Measurements from ENCODE around the gene C13orf46. TPM values are rescaled to one million over a fixed set of nuclear protein-coding genes. Genes with fewer than 3 reads are reported as not detected.

The C13orf46 gene
- total RNA-seq, 1 experiment from 2014 or later = 0.07 TPM

DNA sequence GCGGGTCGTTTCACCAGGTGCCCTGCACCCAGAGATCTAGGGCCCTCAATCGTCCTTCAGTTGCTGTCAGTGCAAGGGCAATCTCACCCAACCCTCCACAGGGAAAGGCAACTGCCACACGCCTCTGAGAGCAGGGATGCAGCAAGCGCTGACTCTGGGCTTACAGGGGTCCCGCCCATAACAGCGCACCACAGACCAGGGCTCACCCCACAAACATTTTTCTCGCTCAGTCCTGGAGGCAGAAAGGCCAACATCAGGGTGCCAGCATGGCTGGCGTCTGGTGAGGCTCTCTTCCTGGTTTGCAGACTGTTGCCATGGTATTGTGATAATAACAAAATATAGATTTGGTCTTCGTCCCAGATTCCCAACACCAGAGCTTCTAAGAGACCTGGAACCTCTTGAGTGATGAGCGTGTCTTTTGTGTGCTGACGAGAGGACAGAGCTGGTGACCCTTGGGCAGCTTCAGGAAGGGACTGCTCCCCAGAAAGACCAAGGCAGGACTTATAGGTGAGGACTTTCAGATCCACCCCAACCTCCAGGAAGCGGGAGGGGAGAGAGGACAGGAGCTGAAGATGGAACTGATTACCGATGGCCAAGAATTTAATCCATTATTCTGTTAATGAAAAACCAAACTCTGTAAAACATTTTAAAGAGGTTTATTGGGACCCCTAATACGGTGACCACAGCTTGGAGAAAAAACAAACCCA lies 51.3 kb downstream of the C13orf46 start:
- Histone ChIP-seq H4K20me1 (ENCODE audit: low read length) (no peaks in the 10 kb centered on the region), H2AFZ (ENCODE audit: low read length) (no peak overlapping the region), H3K79me2 (ENCODE audit: low read length) (no peaks in the 10 kb centered on the region), H3K9ac (ENCODE audit: low read length) (no peak overlapping the region), H3K4me2 (ENCODE audit: low read length) (no peak overlapping the region), H3K27ac (ENCODE audit: low read length) (no peak overlapping the region), H3K9me2 (replicated peaks; ENCODE audit: low read length) (no peaks in the 10 kb centered on the region), H3K9me3 (ENCODE audit: low read length) (no peaks in the 10 kb centered on the region), H3K27me3 (ENCODE audit: low read length) (no peaks in the 10 kb centered on the region), H3K36me3 (ENCODE audit: low read depth, low read length) (no peaks in the 10 kb centered on the region), H3K4me1 (ENCODE audit: insufficient read depth, low read length) (no peaks in the 10 kb centered on the region), H3K4me3 (ENCODE audit: low read length) (no peak overlapping the region), H3F3A (ENCODE audit: low read length, unreplicated experiment) (no peaks in the 10 kb centered on the region)
- POLR2A ChIA-PET (ENCODE audit: unreplicated experiment) = no interaction called here
- CTCF ChIA-PET = interaction anchor here (0.7 kb wide), 1 partner anchor 251 kb away, joined by 3 read pairs; no protein-coding TSS in a partner anchor
- TF ChIP-seq EZH2phosphoT487 (IDR thresholded peaks at IDR 0.05; ENCODE audit: borderline replicate concordance, low read length) (no peak), EZH2 (IDR thresholded peaks at IDR 0.05; ENCODE audit: low read length, unreplicated experiment) (no peak)
- TF ChIP-seq, protein P1, sequence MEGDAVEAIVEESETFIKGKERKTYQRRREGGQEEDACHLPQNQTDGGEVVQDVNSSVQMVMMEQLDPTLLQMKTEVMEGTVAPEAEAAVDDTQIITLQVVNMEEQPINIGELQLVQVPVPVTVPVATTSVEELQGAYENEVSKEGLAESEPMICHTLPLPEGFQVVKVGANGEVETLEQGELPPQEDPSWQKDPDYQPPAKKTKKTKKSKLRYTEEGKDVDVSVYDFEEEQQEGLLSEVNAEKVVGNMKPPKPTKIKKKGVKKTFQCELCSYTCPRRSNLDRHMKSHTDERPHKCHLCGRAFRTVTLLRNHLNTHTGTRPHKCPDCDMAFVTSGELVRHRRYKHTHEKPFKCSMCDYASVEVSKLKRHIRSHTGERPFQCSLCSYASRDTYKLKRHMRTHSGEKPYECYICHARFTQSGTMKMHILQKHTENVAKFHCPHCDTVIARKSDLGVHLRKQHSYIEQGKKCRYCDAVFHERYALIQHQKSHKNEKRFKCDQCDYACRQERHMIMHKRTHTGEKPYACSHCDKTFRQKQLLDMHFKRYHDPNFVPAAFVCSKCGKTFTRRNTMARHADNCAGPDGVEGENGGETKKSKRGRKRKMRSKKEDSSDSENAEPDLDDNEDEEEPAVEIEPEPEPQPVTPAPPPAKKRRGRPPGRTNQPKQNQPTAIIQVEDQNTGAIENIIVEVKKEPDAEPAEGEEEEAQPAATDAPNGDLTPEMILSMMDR (conservative IDR thresholded peaks at IDR 0.05; ENCODE audit: low read depth, low read length) = no peak
- DNase-seq (no peak), ATAC-seq (no peak)
- no TSS peak for BruUV-seq (replicated peaks)
- intact Hi-C loops (cut with micrococcal nuclease) = no loop called here

DNA sequence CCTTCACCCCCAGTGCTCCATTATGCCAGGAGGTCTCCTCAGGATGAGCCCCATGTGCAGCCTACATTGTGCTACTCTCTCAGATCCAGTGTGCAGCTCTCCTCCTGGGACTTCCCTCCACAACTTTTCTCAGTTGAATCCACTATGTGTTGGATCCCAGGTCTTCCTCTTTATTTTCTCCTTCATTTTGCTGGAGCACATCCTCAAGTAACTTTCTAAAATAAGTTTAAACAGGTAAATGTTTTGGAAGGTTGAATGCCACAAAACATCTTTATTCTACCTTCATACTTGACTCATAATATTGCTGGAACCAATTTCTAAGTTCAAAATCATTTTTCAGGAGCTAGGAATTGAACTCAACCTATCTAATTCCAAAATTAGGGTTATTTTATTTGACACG lies 52.1 kb downstream of the C13orf46 start:
- no peaks in the 10 kb centered on the region for H3F3A ChIP-seq (ENCODE audit: low read length, unreplicated experiment)
- intact Hi-C loops (cut with micrococcal nuclease) = no loop called here
- ChIA-PET CTCF (interaction anchor here (0.6 kb wide), 1 partner anchor 24 kb away, joined by 3 read pairs; no protein-coding TSS in a partner anchor), POLR2A (ENCODE audit: unreplicated experiment) (no interaction called here)
- no TSS peak for BruUV-seq (replicated peaks)
- H3K36me3 ChIP-seq (ENCODE audit: low read depth, low read length) = no peaks in the 10 kb centered on the region
- no peak overlapping the region for H2AFZ ChIP-seq (ENCODE audit: low read length)
- no peaks in the 10 kb centered on the region for H3K27me3 ChIP-seq (ENCODE audit: low read length)
- no peak overlapping the region for H3K4me3 ChIP-seq (ENCODE audit: low read length)
- no peaks in the 10 kb centered on the region for H3K4me1 ChIP-seq (ENCODE audit: insufficient read depth, low read length)
- no peaks in the 10 kb centered on the region for H3K79me2 ChIP-seq (ENCODE audit: low read length)
- H3K4me2 ChIP-seq (ENCODE audit: low read length) = no peak overlapping the region
- no peak overlapping the region for H3K27ac ChIP-seq (ENCODE audit: low read length)
- H4K20me1 ChIP-seq (ENCODE audit: low read length) = no peaks in the 10 kb centered on the region
- no peak for DNase-seq
- no peaks in the 10 kb centered on the region for H3K9me2 ChIP-seq (replicated peaks; ENCODE audit: low read length)
- TF ChIP-seq, protein P1 (conservative IDR thresholded peaks at IDR 0.05; ENCODE audit: low read depth, low read length) = no peak
- no peak for TF ChIP-seq EZH2phosphoT487 (IDR thresholded peaks at IDR 0.05; ENCODE audit: borderline replicate concordance, low read length)
- no peak for TF ChIP-seq EZH2 (IDR thresholded peaks at IDR 0.05; ENCODE audit: low read length, unreplicated experiment)
- ATAC-seq = no peak
- H3K9me3 ChIP-seq (ENCODE audit: low read length) = no peaks in the 10 kb centered on the region
- H3K9ac ChIP-seq (ENCODE audit: low read length) = no peak overlapping the region

DNA sequence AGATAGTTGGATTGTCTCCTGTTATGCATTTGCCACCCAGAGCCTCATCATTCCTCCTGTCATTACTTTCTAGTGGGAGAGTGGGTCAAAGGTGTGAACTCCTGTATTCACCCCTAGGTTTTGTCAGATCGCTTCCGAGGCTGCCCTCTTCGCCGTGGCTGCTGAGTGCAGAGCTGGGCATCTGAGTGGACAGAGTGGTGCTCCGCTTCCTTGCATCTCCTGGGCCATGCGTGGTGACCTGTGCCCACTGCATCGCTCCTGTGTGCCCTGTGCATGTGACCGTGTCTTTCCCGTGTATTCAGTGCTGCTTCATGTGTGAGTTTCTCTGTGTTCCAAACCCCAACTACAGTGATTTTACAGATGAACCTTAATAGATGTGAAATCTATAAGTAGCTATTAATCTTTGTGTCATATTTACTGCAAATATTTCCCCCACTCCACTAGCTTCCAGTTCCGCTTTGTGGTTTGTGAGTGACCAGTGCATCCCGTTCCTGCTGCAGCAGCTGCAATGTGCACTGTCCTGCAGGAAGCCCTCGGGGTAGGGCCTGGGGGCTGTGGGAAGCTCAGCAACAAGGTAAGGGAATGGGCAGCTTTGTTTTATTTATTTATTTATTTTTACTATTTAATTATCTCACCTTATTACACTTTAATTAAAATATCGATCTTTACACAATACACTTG lies 53.1 kb downstream of the C13orf46 start:
- no peaks in the 10 kb centered on the region for H3K27me3 ChIP-seq (ENCODE audit: low read length)
- H3K4me3 ChIP-seq (ENCODE audit: low read length) = no peak overlapping the region
- no TSS peak for BruUV-seq (replicated peaks)
- no peaks in the 10 kb centered on the region for H3K79me2 ChIP-seq (ENCODE audit: low read length)
- H3K9me2 ChIP-seq (replicated peaks; ENCODE audit: low read length) = no peaks in the 10 kb centered on the region
- H3K27ac ChIP-seq (ENCODE audit: low read length) = no peak overlapping the region
- TF ChIP-seq, protein P1 (conservative IDR thresholded peaks at IDR 0.05; ENCODE audit: low read depth, low read length) = no peak
- no peak for TF ChIP-seq EZH2 (IDR thresholded peaks at IDR 0.05; ENCODE audit: low read length, unreplicated experiment)
- TF ChIP-seq EZH2phosphoT487 (IDR thresholded peaks at IDR 0.05; ENCODE audit: borderline replicate concordance, low read length) = no peak
- intact Hi-C loops (cut with micrococcal nuclease) = no loop called here
- ATAC-seq = no peak
- H3K4me1 ChIP-seq (ENCODE audit: insufficient read depth, low read length) = no peaks in the 10 kb centered on the region
- CTCF ChIA-PET = no interaction called here
- no peak overlapping the region for H2AFZ ChIP-seq (ENCODE audit: low read length)
- no peak for DNase-seq
- no peak overlapping the region for H3K4me2 ChIP-seq (ENCODE audit: low read length)
- no peaks in the 10 kb centered on the region for H3K9me3 ChIP-seq (ENCODE audit: low read length)
- no peaks in the 10 kb centered on the region for H4K20me1 ChIP-seq (ENCODE audit: low read length)
- POLR2A ChIA-PET (ENCODE audit: unreplicated experiment) = no interaction called here
- H3K9ac ChIP-seq (ENCODE audit: low read length) = no peak overlapping the region
- no peaks in the 10 kb centered on the region for H3F3A ChIP-seq (ENCODE audit: low read length, unreplicated experiment)
- no peaks in the 10 kb centered on the region for H3K36me3 ChIP-seq (ENCODE audit: low read depth, low read length)
